ENCODE results near the gene FASN. TPM values are rescaled to one million over a fixed set of nuclear protein-coding genes. Genes with fewer than 3 reads are reported as not detected.

Gene FASN
- total RNA-seq, 1 donor from 2014 or later = 452 TPM

DNA sequence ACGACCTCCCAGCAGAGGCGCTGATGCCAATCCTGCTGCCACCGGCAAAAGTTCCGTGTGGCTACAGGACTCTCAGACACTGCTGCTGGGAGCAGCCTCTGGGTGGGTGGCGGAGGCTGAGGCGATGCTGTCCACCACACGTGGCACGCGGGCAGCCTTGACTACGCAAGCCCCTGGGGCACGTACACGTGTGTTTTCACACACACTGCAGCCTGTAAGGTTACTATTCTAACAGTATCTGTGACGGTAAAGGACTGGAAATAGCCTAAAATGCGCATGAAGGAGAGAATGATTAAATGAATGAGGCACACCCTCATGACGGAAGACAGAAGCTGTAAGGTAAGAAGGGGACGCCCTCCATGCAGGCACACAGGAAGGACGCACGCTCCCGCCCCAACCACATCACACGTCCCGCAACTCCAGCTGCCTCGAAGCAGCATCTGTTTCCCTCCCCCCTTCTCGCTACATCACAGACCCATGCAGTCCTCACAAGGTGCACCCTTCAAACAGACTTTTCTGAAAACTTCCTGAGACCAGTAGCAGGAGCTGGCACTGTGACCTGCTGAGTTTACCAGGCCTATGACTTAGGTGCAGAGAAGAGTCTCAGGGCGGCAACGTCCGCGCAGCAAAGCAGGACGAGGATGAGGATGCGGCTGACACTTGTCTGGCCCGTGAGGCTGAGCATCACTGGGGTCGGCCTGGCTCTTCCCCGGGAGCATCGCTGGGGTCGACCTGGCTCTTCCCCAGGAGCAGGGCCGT is 28.7 kb upstream of the FASN start:
- Mint-ChIP-seq H3K36me3 (ENCODE audit: low read depth) (peaks cover 10% of the 10 kb centered on the region), H3K9me3 (no peaks in the 10 kb centered on the region), H3K27ac (peak overlapping the region; percentile 89), H3K27me3 (no peaks in the 10 kb centered on the region), H3K4me1 (peaks cover 34% of the 10 kb centered on the region), H3K4me3 (peak overlapping the region; percentile 78)
- peak; percentile 94 for DNase-seq
- intact Hi-C loops (cut with micrococcal nuclease) = loop anchor here (10.0 kb wide), 1 partner anchor 248 kb away; the partner anchor contains the start of gene UTS2R

DNA sequence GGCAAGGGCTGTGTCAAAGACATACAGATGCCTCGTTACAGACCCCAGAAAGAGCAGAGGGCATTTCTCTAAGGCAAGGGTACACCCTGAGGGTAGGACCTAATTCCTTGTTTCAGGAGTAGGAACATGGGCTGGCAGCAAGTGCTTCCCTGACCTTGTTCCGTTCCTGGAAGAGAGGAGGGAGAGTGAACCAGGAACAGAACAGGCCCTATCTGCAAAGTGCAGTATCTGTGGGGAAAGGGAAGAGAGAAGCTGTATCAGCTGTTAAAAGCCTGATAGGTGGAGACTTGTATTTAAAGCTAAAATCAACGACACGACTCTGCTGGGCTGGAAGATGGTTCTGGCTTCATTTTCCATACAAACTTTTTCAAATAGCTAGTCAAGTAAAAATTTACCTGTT is 26.1 kb upstream of the FASN start:
- peaks cover 48% of the 10 kb centered on the region for H3K4me1 Mint-ChIP-seq
- no peak for DNase-seq
- no peaks in the 10 kb centered on the region for H3K9me3 Mint-ChIP-seq
- intact Hi-C loops (cut with micrococcal nuclease) = loop anchor here (10.0 kb wide), 1 partner anchor 251 kb away; the partner anchor contains the start of gene UTS2R
- H3K27ac Mint-ChIP-seq = no peak overlapping the region
- peaks cover 10% of the 10 kb centered on the region for H3K36me3 Mint-ChIP-seq (ENCODE audit: low read depth)
- no peak overlapping the region for H3K4me3 Mint-ChIP-seq
- H3K27me3 Mint-ChIP-seq = no peaks in the 10 kb centered on the region

DNA sequence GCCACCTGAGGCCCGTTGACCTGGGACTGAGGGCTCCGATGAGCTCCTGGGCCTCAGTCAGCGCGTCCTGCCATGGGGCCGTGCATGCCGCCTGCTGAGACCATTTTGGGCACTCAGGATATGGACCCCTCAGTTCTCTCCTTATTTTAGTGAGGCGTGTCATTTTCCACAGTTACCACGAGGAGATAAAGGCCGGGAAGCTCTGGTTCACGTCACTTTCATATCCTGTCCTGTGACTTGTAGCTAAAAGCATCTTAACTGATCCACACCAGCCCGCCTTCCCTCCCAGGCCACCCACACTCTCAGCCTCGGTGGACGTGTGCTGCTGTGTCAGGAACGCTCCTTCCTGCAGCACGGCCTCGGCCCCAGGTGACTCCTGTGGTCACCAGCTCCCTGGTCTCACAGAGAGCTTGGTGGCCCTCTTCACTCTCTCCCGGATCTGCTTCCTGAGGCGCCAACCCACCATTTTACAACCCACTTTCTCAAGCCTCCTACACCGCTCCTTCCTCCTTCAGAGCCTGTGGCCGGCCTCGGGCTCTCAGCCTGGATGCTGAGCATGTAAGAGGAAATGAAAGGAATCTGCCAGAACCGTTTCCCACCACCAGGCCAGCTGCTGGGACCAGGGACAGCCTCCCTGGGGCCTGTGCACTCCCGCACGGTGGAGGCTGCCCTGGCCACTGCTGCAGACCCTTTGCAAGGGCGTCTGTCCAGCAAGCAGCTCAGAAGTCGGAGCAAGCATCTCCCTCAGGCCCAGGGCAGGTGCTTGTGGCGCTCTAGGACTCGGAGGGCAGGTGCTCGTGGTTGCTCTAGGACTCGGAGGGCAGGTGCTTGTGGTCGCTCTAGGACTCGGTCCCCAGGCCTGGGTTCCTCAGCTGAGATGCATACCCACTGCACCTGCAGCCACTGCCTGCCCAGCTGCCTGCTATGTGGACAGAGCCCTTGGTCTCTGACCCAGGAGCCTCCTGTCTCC is 23.9 kb upstream of the FASN start:
- Mint-ChIP-seq H3K27ac (peak overlapping the region; percentile 43), H3K4me1 (peaks cover 39% of the 10 kb centered on the region), H3K9me3 (no peaks in the 10 kb centered on the region), H3K36me3 (ENCODE audit: low read depth) (peaks cover 10% of the 10 kb centered on the region), H3K4me3 (peak overlapping the region; percentile 41), H3K27me3 (no peaks in the 10 kb centered on the region)
- intact Hi-C loops (cut with micrococcal nuclease) = loop anchor here (10.0 kb wide), 1 partner anchor 253 kb away; the partner anchor contains the start of gene UTS2R
- no peak for DNase-seq

DNA sequence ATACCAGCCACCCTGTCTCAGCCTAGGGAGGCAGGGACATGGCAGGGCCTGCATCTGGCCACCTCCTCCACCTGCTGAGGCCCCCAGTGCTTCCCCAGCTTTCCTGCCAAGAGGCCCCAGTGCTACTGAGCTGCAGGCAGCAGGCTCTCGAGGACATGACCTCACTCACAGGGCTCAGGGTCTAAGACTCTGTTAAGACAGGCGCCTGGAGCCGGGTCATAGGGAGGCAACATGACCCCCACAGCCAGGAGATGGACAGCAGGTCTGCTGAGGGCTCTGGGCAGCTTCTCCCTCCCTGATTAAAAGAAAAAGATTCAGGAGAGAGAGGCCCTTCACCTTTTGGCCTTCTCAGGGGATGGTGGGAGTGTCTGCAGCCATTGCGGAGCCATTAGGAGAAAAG is 23.2 kb upstream of the FASN start:
- Mint-ChIP-seq H3K27me3 (no peaks in the 10 kb centered on the region), H3K4me1 (peaks cover 32% of the 10 kb centered on the region), H3K36me3 (ENCODE audit: low read depth) (peaks cover 10% of the 10 kb centered on the region), H3K27ac (no peak overlapping the region), H3K9me3 (no peaks in the 10 kb centered on the region), H3K4me3 (no peak overlapping the region)
- no peak for DNase-seq
- intact Hi-C loops (cut with micrococcal nuclease) = loop anchor here (10.0 kb wide), 1 partner anchor 254 kb away; the partner anchor contains the start of gene UTS2R

DNA sequence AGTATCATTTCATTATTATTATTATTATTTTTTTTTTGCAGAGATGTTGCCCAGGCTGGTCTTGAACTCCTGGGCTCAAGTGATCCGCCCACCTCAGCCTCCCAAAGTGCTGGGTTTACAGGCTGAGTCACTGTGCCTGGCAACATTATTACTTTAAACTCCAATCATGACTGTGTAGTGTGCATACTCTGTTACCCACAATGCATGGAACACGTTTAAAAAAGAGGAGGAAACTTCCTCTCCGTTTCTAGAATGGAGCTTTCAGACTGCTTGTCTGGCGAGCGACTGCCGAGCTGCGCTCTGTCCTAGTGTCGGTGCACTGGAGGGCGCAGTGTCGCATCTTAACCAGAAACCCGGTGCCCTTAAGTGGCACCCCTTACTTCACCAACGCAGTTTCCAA is 22.1 kb upstream of the FASN start:
- no peak overlapping the region for H3K4me3 Mint-ChIP-seq
- H3K27me3 Mint-ChIP-seq = no peaks in the 10 kb centered on the region
- peak overlapping the region; percentile 45 for H3K27ac Mint-ChIP-seq
- H3K36me3 Mint-ChIP-seq (ENCODE audit: low read depth) = peaks cover 10% of the 10 kb centered on the region
- peak; percentile 78 for DNase-seq
- peaks cover 24% of the 10 kb centered on the region for H3K4me1 Mint-ChIP-seq
- H3K9me3 Mint-ChIP-seq = no peaks in the 10 kb centered on the region
- intact Hi-C loops (cut with micrococcal nuclease) = loop anchor here (10.0 kb wide), 1 partner anchor 255 kb away; the partner anchor contains the start of gene UTS2R

DNA sequence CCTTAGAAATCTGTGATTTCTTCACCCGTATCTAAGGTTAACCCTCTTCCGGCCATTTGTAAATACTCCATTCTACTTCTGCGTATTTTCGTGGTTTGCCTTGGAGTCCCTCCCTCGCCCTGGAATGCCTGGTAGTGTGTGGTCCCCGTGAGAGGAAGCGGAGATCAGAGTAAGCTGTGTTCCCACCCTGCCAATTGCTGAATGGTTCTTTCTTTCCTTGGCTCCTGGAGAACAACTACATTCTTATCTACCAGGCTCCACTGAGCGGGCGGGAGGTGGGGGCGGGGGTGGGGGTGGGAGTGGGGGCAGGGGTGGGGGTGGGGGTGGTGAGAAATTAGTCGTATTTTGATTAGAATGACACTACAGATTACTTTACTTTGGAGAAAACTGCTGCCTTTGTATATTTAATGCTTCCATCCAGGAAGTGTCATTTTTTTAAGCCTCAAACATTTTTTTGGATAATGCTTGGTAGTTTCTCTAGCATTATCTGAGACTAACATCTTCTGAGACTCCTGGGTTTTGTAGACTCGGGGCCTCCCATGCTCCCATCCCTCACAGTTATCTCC is 20.9 kb upstream of the FASN start:
- peaks cover 6% of the 10 kb centered on the region for H3K36me3 Mint-ChIP-seq (ENCODE audit: low read depth)
- no peak overlapping the region for H3K4me3 Mint-ChIP-seq
- H3K27me3 Mint-ChIP-seq = no peaks in the 10 kb centered on the region
- H3K9me3 Mint-ChIP-seq = no peaks in the 10 kb centered on the region
- DNase-seq = no peak
- no peak overlapping the region for H3K27ac Mint-ChIP-seq
- H3K4me1 Mint-ChIP-seq = peaks cover 21% of the 10 kb centered on the region
- intact Hi-C loops (cut with micrococcal nuclease) = no loop called here

DNA sequence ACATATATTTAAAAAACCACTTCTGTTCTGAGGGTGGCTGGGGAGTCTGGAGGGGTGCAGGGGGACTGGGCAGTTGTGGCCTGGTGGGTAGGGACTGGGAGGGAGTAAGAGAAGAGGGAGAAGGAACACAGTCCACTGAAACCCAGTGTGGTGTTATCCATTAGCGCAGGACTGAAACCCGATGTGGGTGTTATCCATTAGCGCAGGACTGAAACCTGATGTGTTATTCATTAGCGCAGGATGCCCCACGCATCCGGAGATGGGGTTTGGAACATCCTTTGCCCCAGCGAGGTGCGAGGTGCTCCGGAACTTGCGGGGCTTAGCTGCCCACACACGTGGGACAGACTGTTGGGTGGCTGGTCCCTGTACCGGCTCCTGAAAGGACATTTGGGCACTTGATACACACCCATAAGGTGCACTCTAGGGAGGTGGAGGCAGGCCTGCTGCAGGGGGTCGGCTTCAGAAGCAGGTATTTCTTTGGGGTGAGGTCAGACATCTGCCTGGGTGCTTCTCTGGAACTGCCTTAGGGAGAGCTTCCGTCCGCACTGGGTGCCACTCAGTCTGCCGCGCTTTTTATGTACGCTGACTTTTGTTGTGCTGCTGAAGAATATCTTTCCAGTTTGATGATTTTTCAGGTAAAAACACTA is 20.3 kb upstream of the FASN start:
- H3K4me1 Mint-ChIP-seq = peaks cover 21% of the 10 kb centered on the region
- H3K36me3 Mint-ChIP-seq (ENCODE audit: low read depth) = peaks cover 5% of the 10 kb centered on the region
- intact Hi-C loops (cut with micrococcal nuclease) = no loop called here
- no peak for DNase-seq
- H3K4me3 Mint-ChIP-seq = no peak overlapping the region
- no peak overlapping the region for H3K27ac Mint-ChIP-seq
- H3K9me3 Mint-ChIP-seq = no peaks in the 10 kb centered on the region
- no peaks in the 10 kb centered on the region for H3K27me3 Mint-ChIP-seq

DNA sequence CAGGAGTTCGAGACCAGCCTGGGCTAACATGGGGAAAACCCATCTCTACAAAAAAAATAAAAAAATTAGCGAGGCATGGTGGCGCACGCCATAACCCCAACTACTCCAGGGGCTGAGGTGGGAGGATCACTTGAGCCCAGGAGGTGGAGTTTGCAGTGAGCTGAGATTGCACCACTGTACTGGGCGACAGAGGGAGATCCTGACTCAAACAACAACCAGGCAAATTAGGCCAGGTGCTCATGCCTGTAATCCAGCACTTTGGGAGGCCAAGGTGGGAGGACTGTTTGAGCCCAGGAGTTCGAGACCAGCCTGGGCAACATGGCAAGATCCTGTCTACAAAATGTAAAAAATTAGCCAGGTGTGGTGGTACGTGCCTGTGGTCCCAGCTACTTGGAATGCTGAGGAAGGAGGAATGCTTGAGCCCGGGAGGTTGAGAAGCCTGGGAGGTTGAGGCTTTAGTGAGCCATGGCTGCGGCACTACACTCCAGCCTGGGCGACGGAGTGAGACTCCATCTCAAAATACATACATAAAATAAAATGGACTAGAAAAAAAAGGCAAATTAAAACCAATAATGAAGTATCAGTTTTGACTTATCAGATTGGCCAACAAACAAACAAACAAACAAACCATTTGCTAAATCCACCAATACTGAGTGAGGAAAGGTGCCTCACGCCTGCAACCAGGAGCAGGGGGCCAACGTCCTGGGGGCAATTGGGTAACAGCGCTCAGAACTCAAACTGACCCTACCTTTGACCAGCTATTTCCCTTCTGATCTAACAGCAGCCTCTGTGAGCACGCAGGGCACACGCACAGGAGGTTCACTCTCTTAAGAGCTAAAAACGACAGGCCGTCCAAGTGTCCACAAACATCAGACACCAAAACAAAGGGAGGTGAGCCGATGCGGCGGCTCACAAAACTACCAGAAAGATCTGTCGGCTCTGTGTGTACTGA is 19.4 kb upstream of the FASN start:
- no peak overlapping the region for H3K27ac Mint-ChIP-seq
- intact Hi-C loops (cut with micrococcal nuclease) = no loop called here
- no peaks in the 10 kb centered on the region for H3K9me3 Mint-ChIP-seq
- H3K4me3 Mint-ChIP-seq = no peak overlapping the region
- peaks cover 17% of the 10 kb centered on the region for H3K4me1 Mint-ChIP-seq
- DNase-seq = no peak
- H3K36me3 Mint-ChIP-seq (ENCODE audit: low read depth) = no peaks in the 10 kb centered on the region
- no peaks in the 10 kb centered on the region for H3K27me3 Mint-ChIP-seq

DNA sequence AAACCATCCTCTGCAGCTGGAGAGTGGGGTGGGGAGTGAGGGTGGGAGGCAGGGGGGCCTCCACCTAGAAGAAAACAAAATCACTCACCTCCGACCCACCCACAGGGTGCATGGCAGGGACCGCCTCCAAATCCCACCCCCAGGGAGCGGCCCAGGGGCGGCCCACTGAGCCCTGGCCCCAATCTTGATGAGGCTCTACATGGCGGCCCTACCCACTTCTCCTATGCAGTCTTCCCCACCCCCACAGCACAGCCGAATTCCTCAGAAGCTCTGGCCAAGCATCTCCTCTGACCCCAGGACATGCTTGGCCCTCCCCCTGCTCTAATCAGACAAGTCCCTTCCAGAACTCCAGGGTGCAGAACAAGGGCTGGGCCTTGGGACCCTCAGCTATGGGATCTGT is 18.2 kb upstream of the FASN start:
- H3K4me1 Mint-ChIP-seq = peaks cover 11% of the 10 kb centered on the region
- no peak overlapping the region for H3K4me3 Mint-ChIP-seq
- no peak overlapping the region for H3K27ac Mint-ChIP-seq
- no peaks in the 10 kb centered on the region for H3K36me3 Mint-ChIP-seq (ENCODE audit: low read depth)
- H3K9me3 Mint-ChIP-seq = no peaks in the 10 kb centered on the region
- intact Hi-C loops (cut with micrococcal nuclease) = no loop called here
- H3K27me3 Mint-ChIP-seq = no peaks in the 10 kb centered on the region
- no peak for DNase-seq

DNA sequence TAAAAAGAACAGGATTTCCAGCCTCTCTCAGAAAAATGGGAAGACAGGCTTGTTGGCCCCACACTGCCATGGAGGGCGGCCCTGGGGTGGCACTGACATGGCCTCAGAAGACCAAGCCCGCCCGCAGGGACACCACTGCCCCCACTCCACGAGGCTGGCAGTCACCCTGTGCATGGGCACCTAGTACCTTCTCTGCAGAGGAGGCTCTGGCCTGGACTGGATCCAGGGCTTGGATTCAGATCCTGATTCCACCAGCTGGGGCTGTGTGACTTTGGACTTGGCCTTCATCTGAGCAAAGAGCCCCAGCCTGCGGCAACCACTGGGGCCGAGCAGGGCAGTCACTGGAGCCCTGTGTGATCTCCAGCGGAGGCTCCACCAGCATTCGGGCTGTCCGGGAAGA is 16.8 kb upstream of the FASN start:
- Mint-ChIP-seq H3K9me3 (no peaks in the 10 kb centered on the region), H3K4me3 (no peak overlapping the region), H3K4me1 (peaks cover 6% of the 10 kb centered on the region), H3K36me3 (ENCODE audit: low read depth) (no peaks in the 10 kb centered on the region), H3K27me3 (no peaks in the 10 kb centered on the region), H3K27ac (no peak overlapping the region)
- DNase-seq = no peak
- intact Hi-C loops (cut with micrococcal nuclease) = no loop called here

DNA sequence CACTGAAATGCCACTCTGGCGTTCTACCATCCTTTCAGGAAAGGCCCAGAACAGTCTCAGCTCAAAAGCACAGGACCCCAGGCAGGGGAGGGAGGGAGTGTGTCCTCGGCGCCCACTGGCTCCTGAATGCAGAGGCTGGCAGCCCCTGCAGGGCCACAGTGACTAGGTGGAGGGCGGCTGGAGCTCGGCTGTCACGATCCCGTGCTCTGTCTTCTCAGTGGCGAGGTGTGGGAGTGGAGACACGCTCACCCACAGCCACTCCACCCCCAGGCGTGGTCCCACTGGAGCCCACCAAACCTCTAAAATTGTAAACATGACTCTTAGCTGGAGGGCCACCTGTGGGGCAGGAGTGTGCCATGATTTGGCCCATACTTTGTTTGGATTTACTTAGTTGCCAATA is 16.4 kb upstream of the FASN start:
- Mint-ChIP-seq H3K4me1 (peaks cover 2% of the 10 kb centered on the region), H3K27ac (no peak overlapping the region)

DNA sequence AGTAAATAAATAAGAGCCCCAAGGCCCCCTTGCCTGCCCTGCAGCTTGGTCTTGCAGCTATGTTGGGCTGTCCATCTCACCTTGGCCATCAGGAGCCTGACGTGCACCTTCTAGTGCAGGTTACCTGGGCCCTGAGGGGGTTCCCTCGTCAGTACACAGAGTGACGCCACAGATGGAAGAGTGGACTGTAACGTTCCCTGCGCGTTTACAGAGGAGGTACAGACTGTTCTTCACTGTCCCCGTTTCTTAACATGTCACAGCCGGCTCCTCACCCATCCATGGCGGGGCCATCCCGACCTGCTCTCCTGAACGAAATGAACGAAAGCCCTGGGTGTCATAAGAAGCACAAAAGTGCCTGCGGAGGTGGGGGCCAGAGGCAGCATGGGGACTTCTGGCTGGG is 15.9 kb upstream of the FASN start:
- H3K27ac Mint-ChIP-seq = no peak overlapping the region
- no peaks in the 10 kb centered on the region for H3K27me3 Mint-ChIP-seq
- no peaks in the 10 kb centered on the region for H3K36me3 Mint-ChIP-seq (ENCODE audit: low read depth)
- no peak overlapping the region for H3K4me3 Mint-ChIP-seq
- no peaks in the 10 kb centered on the region for H3K4me1 Mint-ChIP-seq
- intact Hi-C loops (cut with micrococcal nuclease) = no loop called here
- DNase-seq = no peak
- H3K9me3 Mint-ChIP-seq = no peaks in the 10 kb centered on the region

More for the DNA sequence above, 16.4 kb upstream of the FASN start:
- H3K27me3 Mint-ChIP-seq = no peaks in the 10 kb centered on the region
- no peaks in the 10 kb centered on the region for H3K9me3 Mint-ChIP-seq
- H3K36me3 Mint-ChIP-seq (ENCODE audit: low read depth) = no peaks in the 10 kb centered on the region
- intact Hi-C loops (cut with micrococcal nuclease) = no loop called here
- no peak for DNase-seq
- no peak overlapping the region for H3K4me3 Mint-ChIP-seq

Data from activated CD4-positive, alpha-beta T cell treated with anti-CD3 and anti-CD28 coated beads, Interleukin-2, amount 10 ng/mL, durations not matched to agents 24 days and 14 days (primary cell).